Kasumi-1 (cell line): ENCODE measurements around the gene SHROOM2.

Source experiments
- DNase-seq, 2 experiments: peaks; one replicate each; lab custom pipeline; 2025; lab: John Stamatoyannopoulos, UW

The SHROOM2 gene

GRCh38 chrX:9897761-9898161, 111.5 kb downstream of the SHROOM2 start:
- DNase-seq: no peak

- DNase-seq: no peak
These were observed 113.4 kb downstream of the SHROOM2 start for GRCh38 chrX:9899640-9900111.

- DNase-seq: no peak
These were observed 116.4 kb downstream of the SHROOM2 start for GRCh38 chrX:9902656-9903055.

DNA sequence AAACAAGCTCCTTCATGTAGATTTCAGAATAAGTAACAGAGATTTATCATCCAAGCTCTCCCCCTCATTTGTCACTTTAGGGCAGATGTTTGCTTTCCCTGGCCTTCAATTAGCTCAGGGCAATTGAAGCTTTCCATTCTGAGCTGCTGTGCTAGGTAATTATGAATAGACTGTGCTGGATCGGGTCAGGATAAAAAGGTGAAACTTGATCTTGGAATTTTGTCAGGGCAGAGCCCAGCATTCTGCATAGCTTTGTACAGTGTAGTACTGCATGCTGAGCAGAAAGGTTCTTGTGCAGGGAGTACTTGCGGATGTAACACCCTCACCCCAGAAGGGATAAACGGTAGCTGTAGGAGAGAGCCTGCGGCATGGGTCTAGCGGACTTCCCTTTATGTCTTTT, 116.9 kb downstream of the SHROOM2 start:
- DNase-seq: no peak

- no peak for DNase-seq
These were observed 119.1 kb downstream of the SHROOM2 start for GRCh38 chrX:9905288-9905687.

GRCh38 chrX:9905721-9906120, 119.5 kb downstream of the SHROOM2 start:
- DNase-seq: no peak

GRCh38 chrX:9906919-9907318, 120.7 kb downstream of the SHROOM2 start:
- no peak for DNase-seq

GRCh38 chrX:9907645-9908387, 121.6 kb downstream of the SHROOM2 start:
- DNase-seq: no peak

DNA sequence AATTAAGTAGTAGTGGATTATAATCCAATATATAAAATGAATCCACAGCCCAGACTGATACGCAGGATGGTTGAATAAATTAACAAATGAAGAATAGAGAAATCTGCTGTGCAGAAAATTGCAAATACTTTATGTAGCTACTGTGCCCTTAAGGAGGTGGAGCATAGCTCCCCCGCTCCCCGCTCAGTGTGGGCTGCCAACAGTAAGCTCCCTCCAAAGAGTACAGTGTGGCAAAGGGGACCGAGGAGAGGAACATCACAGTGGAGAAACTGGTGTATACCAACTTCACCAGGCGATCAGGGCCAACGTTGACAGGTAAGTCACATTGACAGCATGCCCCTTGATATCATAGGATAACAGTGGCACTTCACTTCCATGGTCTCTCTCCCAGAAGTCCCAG, 123.0 kb downstream of the SHROOM2 start:
- no peak for DNase-seq

GRCh38 chrX:9911487-9911886, 125.3 kb downstream of the SHROOM2 start:
- peak; percentile 25 to 30 for DNase-seq

- no peak for DNase-seq
These were observed 126.3 kb downstream of the SHROOM2 start for GRCh38 chrX:9912351-9913145.

DNA sequence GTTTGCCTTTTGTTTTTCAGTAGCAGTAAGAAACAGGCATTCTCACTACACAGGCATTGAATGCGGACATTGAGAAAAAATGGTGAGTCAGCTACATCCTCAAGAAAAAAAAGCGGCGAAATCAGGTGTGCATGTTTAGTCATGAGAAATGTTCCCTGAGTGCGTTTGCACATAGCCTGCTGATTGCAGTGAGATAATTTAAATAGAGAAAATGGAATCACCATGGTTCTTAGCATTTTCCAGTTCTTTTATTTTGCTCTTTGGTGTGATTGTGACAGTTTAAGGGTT, 126.9 kb downstream of the SHROOM2 start:
- DNase-seq: no peak

GRCh38 chrX:9917861-9918260, 131.6 kb downstream of the SHROOM2 start:
- no peak for DNase-seq

DNA sequence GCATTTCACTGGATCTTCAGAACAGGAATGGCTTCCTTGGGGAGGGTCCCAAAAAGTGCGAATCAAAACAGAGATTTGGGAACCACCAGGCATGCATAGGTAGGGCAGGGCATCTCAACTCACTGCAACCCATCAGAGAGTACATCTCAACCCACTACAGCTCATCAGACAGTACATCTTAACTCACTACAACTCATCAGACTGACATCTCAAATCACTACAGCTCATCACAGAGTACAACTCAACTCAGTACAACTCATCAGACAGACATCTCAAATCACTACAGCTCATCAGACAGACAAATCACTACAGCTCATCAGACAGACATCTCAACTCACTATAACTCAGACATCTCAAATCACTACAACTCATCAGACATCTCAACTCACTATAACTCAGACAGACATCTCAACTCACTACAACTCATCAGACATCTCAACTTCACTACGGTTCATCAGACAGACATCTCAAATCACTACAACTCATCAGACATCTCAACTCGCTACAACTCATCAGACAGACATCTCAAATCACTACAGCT, 133.5 kb downstream of the SHROOM2 start:
- DNase-seq: no peak

DNA sequence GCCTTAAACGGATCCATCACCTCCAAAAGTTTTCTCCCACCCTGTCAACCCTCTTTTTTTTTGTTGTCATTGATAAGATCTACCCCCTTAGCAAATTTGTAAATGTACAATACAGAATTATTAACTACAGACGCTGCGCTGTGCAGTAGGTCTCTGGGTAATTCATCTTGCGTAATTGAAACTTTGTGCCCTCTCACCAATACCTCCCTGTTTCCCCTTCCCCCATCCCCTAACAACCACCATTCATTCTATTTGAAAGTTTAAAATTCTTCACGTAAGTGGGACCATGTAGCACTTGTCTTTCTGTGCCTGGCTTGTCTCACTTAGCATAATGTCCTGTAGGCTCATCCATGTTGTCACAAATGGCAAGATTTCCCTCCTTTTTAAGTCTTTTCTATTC, 135.2 kb downstream of the SHROOM2 start:
- no peak for DNase-seq

GRCh38 chrX:9923357-9923756, 137.1 kb downstream of the SHROOM2 start:
- no peak for DNase-seq

GRCh38 chrX:9926002-9926401, 139.8 kb downstream of the SHROOM2 start:
- DNase-seq: no peak

- DNase-seq: no peak
These were observed 141.7 kb downstream of the SHROOM2 start for GRCh38 chrX:9927698-9928482.

DNA sequence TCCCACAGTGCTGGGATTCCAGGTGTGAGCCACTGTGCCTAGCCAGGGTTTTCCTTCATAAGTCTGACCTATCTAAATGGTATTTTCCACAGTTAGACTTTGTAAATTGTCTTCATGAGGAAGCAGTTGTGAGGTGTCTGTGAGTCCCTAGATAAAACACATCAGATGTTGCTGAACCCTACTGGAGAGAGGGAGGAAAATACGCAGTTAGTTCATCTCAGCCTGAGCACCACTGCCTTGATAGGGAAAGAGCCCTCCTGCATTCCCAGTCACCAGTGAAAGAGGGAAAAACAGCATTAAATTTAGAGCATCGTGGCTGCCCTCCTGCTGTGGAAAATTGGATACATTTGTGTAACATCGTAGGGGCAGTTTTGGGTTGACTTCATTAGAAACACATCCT, 149.2 kb downstream of the SHROOM2 start:
- DNase-seq: no peak

DNA sequence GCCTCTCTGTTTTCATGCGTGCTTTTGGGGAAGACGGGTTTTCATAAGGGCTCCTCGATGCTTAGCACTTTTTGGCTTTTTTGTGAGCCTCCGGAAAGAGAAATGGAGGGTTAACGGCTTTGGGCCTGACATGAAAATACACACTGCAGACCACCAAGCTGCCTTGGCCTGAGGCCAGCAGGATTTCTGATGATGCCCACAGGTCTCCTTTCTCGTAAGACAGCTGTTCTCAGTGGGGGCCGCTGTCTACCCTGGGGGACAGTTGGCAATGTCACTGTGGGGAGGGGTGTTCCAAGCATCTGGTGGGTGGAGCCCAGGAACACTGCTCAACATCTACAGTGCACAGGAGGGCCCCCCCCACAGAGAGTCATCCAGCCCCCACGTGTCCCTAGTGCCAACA, 151.5 kb downstream of the SHROOM2 start:
- DNase-seq: no peak

DNA sequence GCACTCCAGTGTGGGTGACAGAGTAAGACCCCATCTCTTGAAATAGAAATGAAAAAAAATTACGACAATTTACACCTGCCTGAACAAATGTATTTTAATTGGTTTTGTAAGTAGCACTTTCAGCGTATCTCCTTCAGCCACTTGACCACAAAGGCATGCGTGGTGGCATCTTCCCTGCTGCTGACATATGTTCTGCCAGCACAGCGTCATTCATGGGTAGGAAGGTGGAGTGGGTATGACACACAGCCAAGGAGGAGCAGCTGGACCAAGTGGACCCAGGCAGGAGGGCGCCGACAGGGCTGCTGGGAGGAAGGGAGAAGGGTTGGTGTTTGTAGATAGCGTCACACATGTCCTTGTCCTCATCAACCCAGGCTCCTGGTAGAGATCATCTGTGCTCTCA, 152.3 kb downstream of the SHROOM2 start:
- no peak for DNase-seq

DNA sequence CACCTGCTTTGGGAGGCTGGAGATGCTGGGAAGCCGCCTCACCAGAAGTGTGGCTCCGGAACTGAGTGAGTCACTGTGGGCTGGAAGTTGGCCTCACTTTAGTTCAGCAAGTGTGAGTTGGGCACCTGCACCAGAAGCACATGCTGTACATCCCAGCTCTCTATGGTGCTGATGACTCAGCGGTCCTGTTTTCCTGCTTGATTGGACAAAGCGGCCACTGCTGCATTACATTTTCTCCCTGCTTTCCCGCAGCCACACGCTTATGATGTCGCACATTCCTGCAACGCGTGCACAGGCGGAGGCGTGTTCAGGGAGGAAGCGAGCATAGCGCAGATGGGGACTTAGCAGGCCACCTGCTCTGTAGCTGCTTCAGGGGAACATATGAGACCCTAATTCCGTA, 154.2 kb downstream of the SHROOM2 start:
- DNase-seq: no peak

- no peak for DNase-seq
These were observed 155.9 kb downstream of the SHROOM2 start for GRCh38 chrX:9942086-9942485.
